ENCODE measurements around the gene C2orf49. TPM values are rescaled to one million over a fixed set of nuclear protein-coding genes. Genes with fewer than 3 reads are reported as not detected.

C2orf49 gene
- total and polyA plus RNA-seq, 8 donors: 4.2 to 10.2 (median 6.7) TPM

DNA sequence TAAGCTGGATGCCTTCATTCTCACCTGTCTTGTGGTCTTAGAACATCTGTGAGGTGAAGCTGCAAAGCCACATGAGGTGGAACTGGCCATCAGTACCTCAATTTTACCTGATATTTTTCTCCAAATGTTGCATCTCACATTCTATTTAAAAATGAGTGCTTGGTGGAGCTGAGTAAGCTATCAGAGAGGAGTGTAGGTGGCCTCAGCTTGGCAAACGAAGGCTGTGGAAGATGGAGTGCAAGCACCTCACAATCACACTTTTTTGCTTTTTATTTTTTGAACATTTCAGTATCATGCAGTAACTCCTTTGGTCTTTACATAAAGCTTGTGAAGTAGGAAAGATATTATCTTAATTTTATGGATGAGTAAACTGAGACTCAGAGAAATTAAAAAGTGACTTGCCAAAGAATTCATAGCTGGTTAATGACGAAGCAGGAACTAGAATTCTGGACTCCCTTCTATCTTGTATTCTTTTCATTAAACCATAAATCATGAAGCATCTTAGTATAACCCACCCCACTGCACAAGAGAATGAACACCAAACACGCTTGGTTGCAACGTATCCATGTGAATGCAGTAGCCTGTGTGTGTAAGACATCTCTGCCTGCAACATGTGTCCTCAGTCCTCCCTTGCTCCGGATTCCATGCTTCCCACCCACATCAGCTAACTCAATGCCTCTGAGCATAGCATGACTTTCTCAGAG, 27.2 kb downstream of the C2orf49 start:
- TF ChIP-seq CTCF (IDR thresholded peaks at IDR 0.05): no peak
- Histone ChIP-seq H3K4me1 (no peaks in the 10 kb centered on the region), H3K9me3 (no peaks in the 10 kb centered on the region), H3K27ac (no peak overlapping the region), H3K27me3 (no peaks in the 10 kb centered on the region), H3K4me3 (no peak overlapping the region), H3K36me3 (peaks cover 0 to 5% (median 0%) of the 10 kb centered on the region in 3 donors)
- WGBS, 2 donors: 58 to 61% methylated on average over 5 of the region's 5 CpGs
- intact Hi-C loops (cut with DNase I): no loop called here
- ATAC-seq: no peak
- no peak for FAIRE-seq
- no peak for DNase-seq

DNA sequence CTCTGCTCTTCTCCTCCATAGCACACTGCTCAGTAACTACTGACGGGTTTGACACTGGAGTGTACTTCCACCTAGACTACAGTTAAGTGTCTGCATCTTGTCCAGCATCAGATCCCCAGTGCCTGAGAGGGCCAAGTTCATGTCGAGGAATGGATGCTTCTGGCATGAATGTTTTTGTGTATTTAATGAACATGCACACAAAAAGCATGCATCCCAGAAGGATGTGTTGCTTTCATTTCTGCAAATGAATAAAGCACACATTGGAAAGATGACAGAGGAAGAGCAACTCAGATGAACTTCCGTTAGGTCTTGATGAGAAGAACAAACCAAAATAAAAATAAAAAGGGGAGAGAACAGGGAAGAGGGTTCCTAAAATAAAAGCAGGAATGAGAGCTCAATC, 27.9 kb downstream of the C2orf49 start:
- FAIRE-seq (no peak), ATAC-seq (no peak), DNase-seq (no peak)
- 47 to 63% methylated on average over 3 of the region's 3 CpGs for WGBS, 2 donors
- Histone ChIP-seq H3K4me1 (no peaks in the 10 kb centered on the region), H3K36me3 (peaks cover 0 to 5% (median 0%) of the 10 kb centered on the region in 3 donors), H3K9me3 (no peaks in the 10 kb centered on the region), H3K4me3 (no peak overlapping the region), H3K27me3 (no peaks in the 10 kb centered on the region), H3K27ac (no peak overlapping the region)
- no peak for TF ChIP-seq CTCF (IDR thresholded peaks at IDR 0.05)
- intact Hi-C loops (cut with DNase I): no loop called here

- Histone ChIP-seq H3K27me3 (no peaks in the 10 kb centered on the region), H3K9me3 (no peaks in the 10 kb centered on the region), H3K27ac (no peak overlapping the region), H3K4me1 (no peaks in the 10 kb centered on the region), H3K36me3 (no peaks in the 10 kb centered on the region), H3K4me3 (no peak overlapping the region)
- DNase-seq (no peak), ATAC-seq (no peak), FAIRE-seq (no peak)
- no peak for TF ChIP-seq CTCF (IDR thresholded peaks at IDR 0.05)
- WGBS, 2 donors: 60 to 61% methylated on average over 8 of the region's 8 CpGs
- intact Hi-C loops (cut with DNase I): no loop called here
Observed at GRCh38 chr2:105368759-105369408, 31.5 kb downstream of the C2orf49 start.

DNA sequence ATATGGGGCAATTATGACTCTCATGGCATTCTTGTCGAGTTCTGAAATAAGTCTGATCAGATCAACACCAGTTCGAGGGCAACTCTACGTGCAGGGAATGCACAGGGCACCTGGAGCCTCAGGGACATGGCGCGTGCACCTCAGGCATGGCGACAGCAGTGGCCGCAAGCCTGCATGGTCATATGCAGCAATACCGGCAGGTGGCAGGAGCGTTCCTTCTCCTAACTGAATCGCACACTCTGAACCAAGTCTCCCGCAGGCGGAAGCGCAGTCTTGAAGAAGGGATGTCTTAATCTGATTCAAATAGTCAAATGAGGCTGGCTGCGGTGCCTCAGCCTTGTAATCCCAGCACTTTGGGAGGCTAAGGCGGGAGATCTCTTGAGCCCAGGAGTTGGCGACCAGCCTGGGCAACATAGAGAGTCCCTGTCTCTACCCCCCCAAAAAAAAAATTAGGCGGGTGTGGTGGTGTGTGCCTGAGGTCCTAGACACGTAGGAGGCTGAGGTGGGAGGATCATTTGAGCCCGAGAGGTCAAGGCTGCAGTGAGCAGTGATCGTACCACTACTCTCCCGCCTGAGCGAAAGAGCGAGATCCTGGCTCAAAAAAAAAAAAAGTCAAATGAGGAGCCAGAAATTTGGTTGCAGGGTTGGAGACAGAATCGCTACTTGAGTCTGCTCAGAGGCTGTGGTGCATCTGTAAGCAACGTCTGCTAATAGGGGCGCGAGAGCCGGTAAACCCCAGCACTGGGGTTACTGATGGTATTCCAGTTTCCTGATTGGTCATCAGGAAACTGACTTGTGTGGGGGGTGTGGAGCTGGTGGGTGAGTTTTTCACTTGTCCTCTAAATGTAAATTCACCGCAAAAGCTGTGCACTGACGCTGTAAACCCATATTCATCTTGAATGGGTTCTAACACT, 32.7 kb downstream of the C2orf49 start:
- ATAC-seq (peak; percentile 96 to 100 (median 98)), DNase-seq (peak; percentile 70 to 93 (median 86)), FAIRE-seq (no peak)
- Histone ChIP-seq H3K9me3 (no peaks in the 10 kb centered on the region), H3K27me3 (no peaks in the 10 kb centered on the region), H3K27ac (no peak overlapping the region), H3K4me1 (no peaks in the 10 kb centered on the region), H3K4me3 (no peak overlapping the region), H3K36me3 (no peaks in the 10 kb centered on the region)
- WGBS, 2 donors: 27 to 30% methylated on average over 30 of the region's 30 CpGs
- intact Hi-C loops (cut with DNase I): loop anchor here in 2 of 3 donors (5.0 kb wide), 1 partner anchor 147 kb away; no protein-coding TSS in a partner anchor
- peak; percentile 79 to 87 (median 85) for TF ChIP-seq CTCF (IDR thresholded peaks at IDR 0.05)

Data from pancreas (tissue), 10 donors.